G401.6 (cell line): Measurements from ENCODE around the gene BCL11B.

ENCODE experiments used
- FAIRE-seq: peaks from 2 replicates; lab custom pipeline; 2012; peaks lifted over from hg19 to GRCh38; lab: Jason Lieb, UNC

Gene BCL11B

DNA sequence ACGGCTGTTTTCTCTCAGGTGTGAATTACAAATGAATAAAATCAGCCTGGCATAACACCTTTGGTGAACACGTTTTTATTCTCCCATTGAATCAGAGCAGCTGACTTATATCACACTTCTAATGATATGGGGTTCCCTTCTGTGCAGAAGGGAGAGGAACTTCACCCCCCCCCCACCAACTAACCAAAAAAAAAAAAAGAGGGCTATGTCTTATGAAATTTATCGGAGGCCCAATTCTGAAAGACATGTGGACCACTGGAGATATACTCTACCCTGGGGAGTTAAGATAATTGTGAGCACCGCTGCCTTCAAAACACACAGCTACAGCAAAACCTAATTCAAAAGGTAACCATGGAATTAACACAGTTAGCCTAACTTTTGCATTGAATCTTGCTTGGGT lies 4.6 kb downstream of the BCL11B start:
- no peak for FAIRE-seq

GRCh38 chr14:99266181-99267178 lies 5.5 kb downstream of the BCL11B start:
- FAIRE-seq, result peak; percentile 91

DNA sequence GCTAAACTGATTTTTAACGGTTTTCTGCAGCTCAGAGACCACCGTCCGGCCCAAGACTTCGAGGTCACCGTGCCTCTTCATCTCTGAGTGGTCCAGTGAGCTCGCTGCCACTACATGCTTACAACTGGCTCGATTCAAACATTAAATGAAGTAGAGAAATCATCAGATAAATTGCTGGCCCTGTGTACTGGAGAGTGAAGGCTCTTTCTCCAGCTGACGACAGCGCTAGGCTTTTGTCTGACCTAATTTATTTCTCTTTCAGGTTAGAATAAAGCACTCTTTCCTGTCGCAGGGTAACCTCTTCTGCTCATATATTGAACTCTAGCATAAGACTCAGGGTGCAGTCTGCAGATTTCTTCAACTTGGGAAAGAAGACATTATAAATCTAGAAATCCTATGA lies 6.4 kb downstream of the BCL11B start:
- FAIRE-seq, result no peak

DNA sequence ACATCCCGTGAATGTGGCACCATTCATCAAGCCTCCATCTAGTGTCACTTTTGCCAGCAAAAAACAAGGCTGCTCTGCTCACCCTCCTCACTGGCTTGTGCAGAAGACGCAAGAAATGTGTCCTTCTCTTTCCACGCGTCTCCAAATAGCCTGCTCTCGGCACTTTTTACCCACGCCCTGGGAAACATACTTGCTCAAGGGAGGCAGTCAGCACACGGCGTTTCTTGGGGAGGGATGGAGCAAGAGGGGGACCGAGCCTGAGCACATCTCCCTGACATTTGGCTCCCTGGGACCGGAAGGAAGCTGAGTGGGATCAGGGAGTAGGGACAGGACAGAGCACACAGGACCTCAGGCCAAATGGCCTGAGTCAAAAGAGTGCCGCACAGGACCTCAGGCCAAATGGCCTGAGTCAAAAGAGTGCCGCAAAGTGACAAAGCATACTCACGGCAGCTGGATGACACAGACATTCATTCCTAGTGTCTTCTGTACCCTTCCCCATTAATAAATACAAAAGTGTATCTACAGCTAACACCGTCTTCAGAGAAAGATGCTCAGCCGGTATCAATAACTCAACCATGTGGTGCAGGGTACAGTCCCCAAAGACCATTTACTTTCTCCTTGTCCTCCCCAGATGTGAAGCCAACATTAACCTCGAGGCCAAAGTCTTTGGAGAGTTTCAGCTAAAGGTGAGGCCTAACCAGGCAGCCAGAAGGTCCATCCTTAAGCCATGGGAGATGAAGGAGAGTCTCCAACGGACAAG lies 7.1 kb downstream of the BCL11B start:
- FAIRE-seq, result no peak

DNA sequence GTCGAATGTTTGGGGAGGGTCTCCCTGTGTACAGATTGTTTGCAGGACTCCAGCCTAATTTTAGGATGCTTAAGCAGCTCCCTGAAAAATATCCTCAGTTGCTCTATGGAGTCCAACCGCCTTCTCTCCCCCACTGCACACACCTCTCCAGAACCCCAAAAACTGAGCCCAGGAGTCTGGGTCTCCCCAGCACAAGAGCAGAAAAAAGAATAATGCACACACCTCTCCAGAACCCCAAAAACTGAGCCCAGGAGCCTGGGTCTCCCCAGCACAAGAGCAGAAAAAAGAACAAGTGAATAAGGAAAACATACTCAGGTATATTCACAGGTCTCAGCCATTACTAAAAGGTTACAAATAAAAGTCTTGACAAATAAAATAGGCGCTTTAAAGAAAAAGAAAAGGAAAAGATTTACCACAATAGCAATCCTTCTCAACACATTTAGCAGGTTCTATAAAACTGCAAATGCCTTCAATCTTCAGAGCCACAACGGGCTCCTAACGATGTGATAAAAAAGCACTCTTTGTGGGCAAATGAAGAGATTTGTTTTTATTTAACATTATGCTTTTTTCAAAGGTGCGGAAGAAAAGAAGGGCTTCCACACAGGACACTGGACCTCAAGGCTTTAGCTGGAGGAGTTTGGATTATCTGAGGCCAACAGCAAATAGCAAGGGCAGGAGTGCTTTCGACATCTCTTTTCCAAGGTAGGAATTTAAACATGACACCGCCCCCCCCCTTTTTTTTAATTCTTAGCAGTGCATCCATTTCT lies 8.2 kb downstream of the BCL11B start:
- no peak for FAIRE-seq

- no peak for FAIRE-seq
These were observed 9.0 kb downstream of the BCL11B start for GRCh38 chr14:99262977-99263448.

DNA sequence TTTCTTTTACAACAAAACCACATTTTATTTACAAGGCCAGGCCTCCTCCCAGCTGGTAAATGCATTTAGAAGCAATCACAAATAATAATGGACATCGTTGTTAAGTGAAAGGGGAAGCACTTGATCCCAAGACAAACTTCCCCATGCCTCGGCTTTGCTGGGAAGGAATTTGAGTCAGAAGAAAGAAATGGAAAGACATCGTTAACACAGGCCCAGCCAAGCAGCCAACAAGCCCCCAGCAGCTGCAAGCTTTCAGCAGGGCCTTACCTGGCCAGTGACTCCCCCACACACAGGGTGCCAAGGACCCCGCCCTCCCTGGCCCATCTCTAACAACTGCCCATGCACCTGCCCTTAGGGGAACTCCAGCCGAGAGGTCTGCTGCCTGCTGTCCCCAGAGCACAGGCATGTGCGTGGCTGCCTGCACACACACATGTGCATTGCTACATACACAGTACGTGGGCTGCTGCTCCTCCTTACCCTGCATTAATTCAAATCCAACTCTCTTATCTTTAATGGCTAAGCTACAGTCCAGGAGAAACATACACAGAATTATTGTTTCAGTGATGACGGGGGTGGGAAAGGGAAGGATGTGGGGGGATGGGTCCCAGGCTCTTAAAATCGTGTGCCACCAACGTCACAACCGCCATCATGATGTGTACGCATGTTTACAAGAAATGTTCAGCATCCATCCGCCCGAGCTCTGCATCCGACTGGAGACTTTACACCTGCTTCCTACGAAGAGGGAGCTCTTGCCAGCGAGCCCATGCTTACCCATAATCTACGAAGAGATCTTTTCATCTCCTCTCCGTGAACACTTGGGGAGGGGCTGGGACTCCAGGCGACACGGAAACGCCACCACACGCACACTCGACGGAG lies 9.8 kb downstream of the BCL11B start:
- FAIRE-seq, result no peak

DNA sequence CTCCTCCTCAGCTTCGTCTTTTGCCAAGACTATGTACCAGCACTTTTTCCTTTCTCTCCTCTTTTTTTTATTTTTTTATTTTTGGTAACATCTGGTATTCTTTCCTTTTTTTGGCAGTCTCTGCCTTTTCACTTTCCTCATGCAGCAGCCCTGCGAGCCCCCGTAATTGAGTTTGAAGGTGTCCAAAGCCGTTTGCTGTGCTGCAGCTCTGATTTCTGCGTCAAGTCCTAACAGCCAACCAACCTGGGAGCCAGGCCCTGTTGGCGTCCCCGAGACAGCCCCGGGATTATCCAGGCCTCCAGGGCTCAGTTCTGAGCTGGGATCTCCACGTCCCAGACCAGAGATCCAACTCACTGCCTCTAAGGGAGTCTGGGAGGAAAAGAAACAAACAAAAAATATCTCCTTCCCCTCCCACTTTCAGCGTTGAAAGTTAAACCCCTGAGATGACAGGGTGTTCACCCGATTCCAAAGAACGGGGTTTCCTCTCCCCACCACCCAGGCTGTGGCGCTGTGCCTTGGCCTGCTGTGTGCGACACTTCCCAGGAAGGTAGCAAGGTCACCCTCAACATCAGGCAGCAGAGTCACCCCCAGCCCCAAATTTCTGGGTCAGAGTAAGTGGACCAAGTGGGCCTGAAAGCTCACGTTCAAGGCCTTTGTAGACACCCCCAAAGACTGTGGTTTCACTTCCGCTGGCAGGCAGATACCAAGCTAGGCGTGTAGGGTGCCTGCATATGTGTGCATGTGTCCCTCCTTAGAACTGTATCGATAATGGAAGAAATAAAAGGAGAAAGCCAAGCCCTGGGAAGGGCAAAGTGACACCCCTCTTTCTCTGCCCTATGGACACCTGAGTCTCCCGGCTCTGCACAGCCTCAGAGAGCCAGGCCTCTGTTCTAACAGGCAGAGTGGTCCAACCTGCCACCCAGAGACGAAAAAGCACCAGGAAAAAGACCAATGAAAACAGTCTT lies 11.1 kb downstream of the BCL11B start:
- no peak for FAIRE-seq

- FAIRE-seq, result no peak
These were observed 11.9 kb downstream of the BCL11B start for GRCh38 chr14:99260116-99260515.

DNA sequence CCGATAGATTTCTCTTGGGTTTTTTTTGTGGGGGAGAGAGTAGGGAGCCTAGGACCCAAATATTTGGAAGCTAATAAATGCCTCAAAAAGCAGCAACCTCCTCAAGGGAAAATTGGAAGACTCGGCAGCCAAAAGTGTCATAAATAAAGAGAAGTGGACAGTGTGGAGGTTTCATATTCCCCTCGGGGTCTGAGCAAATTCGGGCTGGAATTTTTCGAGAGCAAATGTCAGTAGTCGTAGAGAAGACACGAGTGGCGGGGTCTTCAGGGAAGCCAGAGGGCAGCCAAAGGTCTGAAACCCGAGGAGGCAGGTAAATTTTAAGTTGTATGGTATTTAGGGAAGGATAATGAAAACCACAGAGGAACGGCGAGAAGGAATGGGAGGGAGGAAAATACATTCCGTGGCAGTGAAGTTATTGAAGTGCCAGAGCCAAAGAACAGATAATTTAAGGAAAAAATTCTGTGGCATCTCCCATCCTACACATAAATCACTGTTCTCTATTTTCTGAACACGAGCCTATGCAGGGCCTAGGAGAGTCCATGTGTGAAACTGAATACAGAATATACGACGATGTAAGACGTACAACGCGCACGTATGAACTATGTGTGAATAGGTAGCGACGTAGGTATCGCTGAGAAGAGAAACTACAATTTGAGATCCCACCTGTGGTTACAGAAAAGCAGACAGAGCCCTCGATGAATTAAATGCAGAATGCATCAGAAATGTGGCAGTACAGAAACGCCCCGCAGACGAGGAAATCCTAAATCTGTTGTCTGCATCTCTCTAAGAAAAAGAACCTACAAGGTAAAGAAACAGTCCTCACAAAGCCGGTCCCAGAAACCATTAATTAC lies 12.9 kb downstream of the BCL11B start:
- FAIRE-seq, result no peak

- no peak for FAIRE-seq
These were observed 13.6 kb downstream of the BCL11B start for GRCh38 chr14:99258341-99258861.

- FAIRE-seq, result no peak
These were observed 14.2 kb downstream of the BCL11B start for GRCh38 chr14:99257673-99258221.

DNA sequence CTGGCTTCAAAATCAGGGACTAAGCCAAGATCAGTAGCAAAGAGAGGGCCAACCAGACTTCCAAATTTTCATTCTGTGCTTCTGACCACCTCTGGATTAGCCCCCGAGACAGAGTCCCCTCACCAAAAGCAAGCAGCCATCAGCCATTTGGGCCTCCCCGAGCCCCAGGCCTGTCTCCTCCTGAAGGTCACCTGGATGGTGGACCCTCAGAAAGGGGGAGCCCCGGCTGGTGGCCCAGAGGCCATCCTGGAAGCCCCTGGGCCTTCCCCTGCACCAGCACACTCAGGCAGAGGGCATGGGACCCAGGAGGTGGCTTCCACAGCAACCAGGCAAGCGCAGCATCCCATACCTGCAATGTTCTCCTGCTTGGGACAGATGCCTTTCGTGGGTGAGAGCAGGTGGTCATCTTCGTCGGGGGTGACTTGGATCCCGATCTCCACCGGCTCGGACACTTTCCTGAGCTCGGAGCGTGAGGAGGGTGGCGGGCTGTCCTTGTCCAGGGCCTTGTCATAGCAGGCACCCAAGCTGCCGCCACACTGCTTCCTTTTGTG lies 14.8 kb downstream of the BCL11B start:
- no peak for FAIRE-seq

- no peak for FAIRE-seq
These were observed 15.5 kb downstream of the BCL11B start for GRCh38 chr14:99256483-99256874.

- no peak for FAIRE-seq
These were observed 16.1 kb downstream of the BCL11B start for GRCh38 chr14:99255621-99256482.

DNA sequence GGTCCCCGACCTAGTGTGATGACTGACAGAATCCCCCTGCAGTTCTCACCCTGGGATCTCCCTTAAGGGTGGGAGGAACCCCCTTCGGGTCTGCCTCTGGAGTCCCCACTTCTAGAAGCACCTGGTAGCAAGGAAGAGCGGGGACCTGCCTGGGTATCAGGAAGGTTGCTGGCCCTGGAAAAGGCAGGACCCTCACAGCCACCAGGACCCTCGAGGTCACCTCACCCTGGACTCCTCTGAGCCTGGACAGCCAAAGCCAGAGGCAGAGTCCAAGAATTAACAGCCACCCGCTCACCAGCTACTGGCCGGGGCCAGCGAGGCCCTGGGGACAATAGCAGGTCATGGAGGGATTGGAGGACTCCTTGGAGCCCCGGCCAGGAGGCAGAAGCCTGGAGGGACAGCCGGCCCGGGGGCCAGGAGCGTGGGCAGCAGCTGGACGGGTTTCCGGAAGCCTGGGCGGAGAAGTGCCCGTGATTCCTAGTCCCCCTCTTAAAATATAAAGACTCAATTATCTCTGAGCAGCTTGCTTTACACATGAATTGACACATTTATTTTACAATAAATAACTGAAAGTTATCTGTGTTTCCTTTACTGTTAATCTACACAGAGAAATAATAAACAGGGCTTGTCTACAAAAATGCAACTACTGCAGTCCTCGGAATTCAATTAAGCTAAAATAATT lies 17.5 kb downstream of the BCL11B start:
- no peak for FAIRE-seq

DNA sequence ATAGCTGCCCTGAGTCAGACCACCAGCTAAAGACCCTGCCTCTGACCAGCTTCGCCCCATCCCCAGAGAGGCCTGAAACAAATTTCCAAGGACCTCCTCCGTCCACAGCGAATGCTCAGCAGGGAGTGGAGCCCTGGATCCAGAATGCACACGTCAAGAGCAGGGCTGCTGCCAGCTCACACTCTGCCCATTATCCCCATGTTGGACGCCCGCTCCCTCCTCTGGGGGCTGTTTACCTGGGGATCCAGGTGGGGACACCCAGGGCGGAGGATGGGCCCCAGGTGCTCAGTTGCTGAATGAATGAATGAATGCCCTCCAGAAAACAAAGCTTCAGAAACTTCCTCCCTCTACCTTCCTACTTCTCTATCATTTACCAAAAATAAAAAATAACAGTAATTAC lies 18.1 kb downstream of the BCL11B start:
- FAIRE-seq, result no peak
